HG03575 (cell line): ENCODE data around the gene BMS1.

Experiments
- ATAC-seq: cut with Tn5 transposase; IDR thresholded peaks from one replicate; pipeline ENCODE4 v1.9.1; 2021; ENCODE audit not compliant: unreplicated experiment, insufficient number of reproducible peaks, low FRiP score; ENCODE audit errors: extremely low read depth

BMS1 gene

DNA sequence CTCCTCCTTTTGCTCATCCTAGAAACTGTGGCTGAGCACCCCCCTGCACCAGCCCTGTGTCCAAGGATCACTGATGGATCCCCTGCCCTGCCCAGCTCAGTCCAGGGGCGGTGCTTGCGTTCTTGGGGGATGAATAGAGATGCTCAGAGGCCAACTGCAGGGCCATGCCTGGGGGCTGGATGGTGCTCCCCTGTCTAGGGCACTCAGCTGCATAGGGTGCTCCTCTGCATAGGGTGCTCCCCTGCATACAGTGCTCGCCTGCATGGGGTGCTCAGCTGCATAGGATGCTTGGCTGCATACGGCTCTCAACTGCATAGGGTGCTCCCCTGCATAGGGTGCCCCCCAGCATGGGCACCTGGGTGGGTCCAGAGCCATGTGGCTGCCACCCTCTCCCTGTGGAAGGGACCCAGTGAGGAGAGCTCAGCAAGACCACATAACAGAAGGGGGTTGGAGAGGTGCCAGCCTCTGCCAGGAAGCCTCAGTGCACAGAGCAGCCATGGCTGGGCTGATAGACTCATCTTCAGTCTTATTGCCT, 95.0 kb downstream of the BMS1 start:
- no peak for ATAC-seq

GRCh38 chr10:42878134-42878820, 95.7 kb downstream of the BMS1 start:
- no peak for ATAC-seq

DNA sequence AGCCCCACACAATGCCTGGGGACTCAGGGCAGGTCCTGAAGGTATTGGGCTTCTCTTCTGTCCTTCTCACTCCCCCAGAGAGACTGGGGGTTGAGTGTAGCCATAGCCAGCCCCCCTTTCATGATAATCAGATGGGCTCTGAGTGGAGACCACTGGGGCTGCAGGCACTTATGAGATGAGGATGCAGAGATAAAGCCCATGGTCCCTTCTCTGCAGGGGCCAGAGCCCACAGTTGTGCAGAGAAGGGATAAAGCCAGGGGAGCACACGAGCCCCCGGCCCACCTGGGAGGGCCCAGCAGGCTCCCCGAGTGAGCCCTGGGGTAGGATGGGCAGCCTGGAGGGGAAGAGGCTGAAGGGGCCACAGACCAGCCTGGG, 96.2 kb downstream of the BMS1 start:
- no peak for ATAC-seq

DNA sequence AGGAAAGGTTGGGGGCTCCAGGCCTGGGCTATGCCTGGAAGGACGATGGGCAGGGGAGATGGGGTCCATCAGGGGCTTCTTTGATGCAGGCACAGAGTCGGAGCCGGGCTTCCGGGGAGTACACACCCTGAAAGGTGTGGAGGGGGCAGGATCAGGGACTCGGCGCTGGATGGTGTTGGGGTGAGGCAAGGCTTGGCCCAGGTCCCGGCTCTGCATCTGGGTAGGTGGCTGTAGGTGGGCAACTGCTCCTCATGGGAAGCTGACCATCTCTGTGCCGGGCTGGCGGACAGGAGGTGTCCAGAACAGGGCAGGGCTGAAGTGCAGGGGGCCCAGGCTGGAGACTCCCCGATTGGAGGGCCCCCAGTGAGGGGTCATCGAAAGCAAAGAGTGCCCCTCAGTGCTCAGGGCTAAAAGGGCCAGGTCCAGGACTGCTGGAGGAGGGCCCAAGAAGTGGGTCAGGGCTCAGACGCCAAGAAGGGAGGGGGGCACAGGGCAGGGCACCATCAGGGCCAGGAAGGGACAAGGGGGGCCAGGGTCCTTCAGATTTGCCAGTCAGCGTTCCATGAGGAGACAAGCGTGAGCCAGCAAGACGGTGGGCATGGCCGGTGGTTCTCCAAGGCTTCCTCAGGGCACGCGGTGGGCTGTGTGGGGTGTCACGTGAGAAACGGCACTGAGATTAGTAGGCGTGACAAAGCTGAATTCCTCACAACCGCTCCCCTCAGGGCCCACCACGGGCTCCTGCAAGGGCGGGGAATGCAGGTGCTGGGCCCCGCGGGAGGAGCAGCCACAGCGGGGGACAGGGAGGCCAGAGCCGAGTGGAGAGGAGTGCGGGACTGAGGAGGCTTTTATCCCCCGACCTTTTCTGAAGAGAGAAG, 97.0 kb downstream of the BMS1 start:
- no peak for ATAC-seq

GRCh38 chr10:42880255-42880620, 97.6 kb downstream of the BMS1 start:
- ATAC-seq: no peak

- no peak for ATAC-seq
Observed at GRCh38 chr10:42882597-42882996, 100.0 kb downstream of the BMS1 start.
